RPMI7951 (cell line): ENCODE measurements around the gene PNLDC1. TPM values are rescaled to one million over a fixed set of nuclear protein-coding genes. Genes with fewer than 3 reads are reported as not detected.
A peak's percentile ranks its signal among the peaks of the same experiment; 100 is the strongest.
"Not testable (repeated sequence)": the region's sequence is repeated elsewhere in the genome, so short reads cannot be mapped to it uniquely, and the experiment has no call there.

Experiments used
- DNase-seq: peaks from one replicate; pipeline ENCODE4 v3.0.0-alpha.2; 2012; ENCODE audit warnings: low read depth
- total RNA-seq: library from RNA; depleted of rRNA; stranded (reverse); fragments of >200 nt; shearing (Covaris generic); gene quantifications from 2 replicates; pipeline ENCODE4 v1.2.3, GENCODE V29; 2014; rRNA removed

The PNLDC1 gene
- total RNA-seq, 1 experiment from 2014 or later, result not detected

DNA sequence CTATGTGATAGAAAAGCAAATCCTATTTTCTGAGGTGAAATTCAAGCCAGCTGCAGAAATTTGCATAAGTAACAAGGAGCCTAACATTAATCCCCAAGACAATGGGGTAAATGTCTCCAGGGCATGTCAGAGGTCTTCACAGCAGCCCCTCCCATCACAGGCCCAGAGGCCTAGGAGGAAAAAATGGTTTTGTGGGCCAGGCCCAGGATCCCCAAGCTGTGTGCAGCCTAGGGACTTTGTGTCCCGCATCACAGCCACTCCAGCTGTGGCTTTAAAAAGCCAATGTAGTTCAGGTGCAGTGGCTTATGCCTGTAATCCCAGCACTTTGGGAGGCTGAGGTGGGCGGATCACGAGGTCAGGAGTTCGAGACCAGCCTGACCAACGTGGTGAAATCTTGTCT is 48.5 kb downstream of the PNLDC1 start:
- not testable (repeated sequence) for DNase-seq

DNA sequence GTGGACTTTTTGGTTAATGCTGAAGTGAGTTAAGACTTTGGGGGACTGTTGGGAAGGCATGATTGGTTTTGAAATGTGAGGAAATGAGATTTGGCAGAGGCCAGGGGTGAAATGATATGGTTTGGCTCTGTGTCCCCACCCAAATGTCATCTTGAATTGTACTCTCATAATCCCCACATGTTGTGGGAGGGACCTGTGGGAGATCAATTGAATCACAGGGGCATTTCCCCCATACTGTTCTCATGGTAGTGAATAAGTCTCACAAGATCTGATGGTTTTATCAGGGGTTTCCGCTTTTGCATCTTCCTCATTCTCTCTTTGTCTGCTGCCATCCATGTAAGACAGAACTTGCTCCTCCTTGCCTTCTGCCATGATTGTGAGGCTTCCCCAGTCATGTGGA is 49.8 kb downstream of the PNLDC1 start:
- not testable (repeated sequence) for DNase-seq

DNA sequence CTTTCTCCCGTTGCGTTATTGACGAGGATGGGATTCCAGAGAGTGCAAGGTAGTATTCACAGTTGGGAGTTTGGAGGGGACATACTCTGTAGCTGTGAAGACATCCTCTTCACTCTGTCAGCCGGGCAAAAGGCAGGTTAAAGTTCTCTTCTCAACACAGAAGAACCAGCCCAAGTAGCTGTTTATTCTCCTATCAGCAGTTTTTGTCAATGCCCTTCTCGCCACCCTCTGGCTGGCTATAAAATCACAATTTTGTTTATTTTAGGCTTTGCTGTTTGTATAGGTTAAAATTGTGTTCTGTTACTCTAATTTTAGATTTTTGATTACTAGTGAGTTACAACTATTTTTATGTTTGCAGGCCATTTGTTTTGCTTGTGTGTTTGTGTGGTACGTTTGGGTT is 52.8 kb downstream of the PNLDC1 start:
- DNase-seq, result peak; percentile 15

DNA sequence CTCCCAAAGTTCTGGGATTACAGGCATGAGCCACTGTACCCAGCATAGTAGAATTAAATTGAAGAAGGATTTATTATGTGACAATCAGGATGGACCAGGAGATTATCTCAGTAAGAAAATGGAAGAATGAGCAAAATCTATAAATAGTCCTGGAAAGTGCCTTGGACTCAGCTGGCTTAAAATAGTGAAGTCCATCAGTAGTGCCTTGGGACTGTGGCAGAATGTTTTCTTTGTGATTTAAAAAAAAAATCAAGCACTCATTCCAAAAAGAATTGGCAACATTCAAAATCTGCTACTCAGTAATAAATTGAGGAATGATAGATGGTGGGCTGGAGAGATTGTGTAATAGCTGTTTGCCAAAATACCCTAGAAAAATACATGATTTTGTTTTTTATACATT is 53.7 kb downstream of the PNLDC1 start:
- no peak for DNase-seq

DNA sequence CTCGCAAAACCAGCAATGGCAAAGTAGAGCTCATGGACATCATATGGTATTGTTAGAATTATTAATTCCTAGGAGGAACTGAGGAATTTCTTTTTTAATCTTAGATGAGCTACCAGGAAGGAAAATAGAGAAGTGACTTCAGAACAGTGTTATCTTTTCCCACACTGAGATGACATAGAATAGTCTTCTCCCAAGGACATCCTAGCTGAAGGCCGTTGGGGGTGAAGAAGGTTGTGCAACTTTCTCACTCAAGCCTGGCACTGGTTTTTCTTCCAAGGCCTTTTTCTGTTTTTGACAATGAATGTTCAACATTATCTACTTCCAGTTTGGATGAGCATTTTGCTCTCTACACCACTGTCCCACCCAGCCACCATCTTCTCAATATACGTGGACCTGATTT is 54.9 kb downstream of the PNLDC1 start:
- DNase-seq, result no peak

DNA sequence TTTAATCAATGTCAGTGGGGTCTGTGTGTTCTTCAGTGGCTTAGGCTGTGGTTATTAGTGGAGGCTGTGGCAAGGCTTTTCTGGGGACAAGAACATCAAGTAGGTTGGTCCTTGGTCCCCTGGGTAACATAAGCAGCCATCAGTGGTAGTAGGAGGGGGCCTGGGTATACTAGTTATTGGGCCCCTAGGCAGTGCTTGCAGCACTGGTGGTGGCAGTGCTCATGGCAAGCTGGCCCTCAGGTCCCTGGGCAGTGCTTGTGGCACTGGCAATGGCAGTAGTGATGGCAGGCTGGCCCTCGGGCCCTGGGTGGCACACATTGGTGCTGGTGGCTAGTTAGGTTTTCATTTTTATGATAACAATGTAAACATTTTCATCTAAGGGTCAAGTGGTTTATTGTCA is 58.2 kb downstream of the PNLDC1 start:
- DNase-seq, result no peak

DNA sequence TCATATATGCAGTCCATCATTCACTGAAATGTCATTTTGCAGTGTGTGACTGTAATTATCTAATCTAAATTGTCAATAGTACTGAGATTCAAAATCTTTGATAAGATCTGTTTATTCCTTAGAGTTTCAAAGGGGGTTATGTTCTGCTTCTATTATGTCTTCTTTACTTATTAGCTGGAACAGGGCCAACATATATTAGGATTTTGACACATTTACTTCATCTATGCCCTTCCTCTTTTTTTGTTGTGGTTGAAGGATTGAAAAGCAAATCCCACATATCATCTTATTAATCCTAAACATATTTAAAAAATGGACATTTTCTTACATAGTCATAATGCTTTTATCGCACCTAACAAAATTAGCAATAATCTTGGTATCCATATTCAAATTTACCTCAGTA is 60.4 kb downstream of the PNLDC1 start:
- no peak for DNase-seq

- DNase-seq, result no peak
These were observed 62.0 kb downstream of the PNLDC1 start for GRCh38 chr6:159862103-159862502.

- peak; percentile 67 for DNase-seq
These were observed 63.3 kb downstream of the PNLDC1 start for GRCh38 chr6:159863341-159863740.

DNA sequence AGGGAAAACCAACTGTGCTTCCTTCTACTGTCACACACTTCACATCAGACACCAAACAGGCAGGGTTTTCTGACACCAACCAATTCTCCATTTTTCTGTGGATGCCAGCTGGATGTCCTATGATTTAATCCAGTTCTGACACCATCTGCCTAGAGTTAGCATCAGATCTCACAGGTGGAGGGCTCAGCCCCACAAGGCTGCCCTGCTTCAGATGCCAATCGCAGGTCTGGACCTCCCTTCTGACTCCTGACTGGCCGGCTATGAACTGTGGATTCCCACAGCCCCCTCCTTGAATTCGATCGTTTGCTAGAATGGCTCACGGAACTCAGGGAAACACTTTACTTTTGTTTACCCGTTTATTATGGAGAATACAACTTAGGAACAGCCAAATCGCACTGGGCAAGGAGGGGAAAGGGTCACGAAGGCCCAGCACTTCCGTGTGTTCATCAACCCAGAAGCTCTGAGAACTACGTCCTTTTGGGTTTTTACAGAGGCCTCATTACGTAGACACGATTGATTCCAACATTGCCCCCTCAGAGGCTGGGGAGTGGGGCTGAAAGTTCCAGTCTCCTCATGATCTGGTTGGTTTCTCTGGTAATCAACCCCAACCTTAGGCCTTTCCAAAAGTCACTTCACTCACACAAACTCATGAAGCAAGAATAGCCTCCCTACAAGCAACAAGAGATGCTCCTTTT is 65.3 kb downstream of the PNLDC1 start:
- DNase-seq, result no peak

- no peak for DNase-seq
These were observed 66.5 kb downstream of the PNLDC1 start for GRCh38 chr6:159866286-159867247.

Other genes starting within 250 kb of the PNLDC1 start
- 59.8 and 79.5 TPM in 2 replicates for gene SOD2, start 107.0 kb upstream of the PNLDC1 start, total RNA-seq
- 92.3 and 93.5 TPM in 2 replicates for gene WTAP, start 72.8 kb upstream of the PNLDC1 start, total RNA-seq
- gene ACAT2, start 38.2 kb upstream of the PNLDC1 start, total RNA-seq, result 58.4 and 69.2 TPM in 2 replicates
- gene TCP1, start 10.7 kb upstream of the PNLDC1 start, total RNA-seq, result 347 and 421 TPM in 2 replicates
- 217 and 236 TPM in 2 replicates for gene MRPL18, start 9.8 kb upstream of the PNLDC1 start, total RNA-seq
- gene MAS1, start 90.7 kb downstream of the PNLDC1 start, total RNA-seq, result not detected in 2 replicates
- 32.4 and 36.2 TPM in 2 replicates for gene IGF2R, start 168.8 kb downstream of the PNLDC1 start, total RNA-seq